ENCODE measurements around the gene ACRV1. TPM values are rescaled to one million over a fixed set of nuclear protein-coding genes. Genes with fewer than 3 reads are reported as not detected.

The ACRV1 gene
- total and polyA plus RNA-seq, 12 donors, result not detected

DNA sequence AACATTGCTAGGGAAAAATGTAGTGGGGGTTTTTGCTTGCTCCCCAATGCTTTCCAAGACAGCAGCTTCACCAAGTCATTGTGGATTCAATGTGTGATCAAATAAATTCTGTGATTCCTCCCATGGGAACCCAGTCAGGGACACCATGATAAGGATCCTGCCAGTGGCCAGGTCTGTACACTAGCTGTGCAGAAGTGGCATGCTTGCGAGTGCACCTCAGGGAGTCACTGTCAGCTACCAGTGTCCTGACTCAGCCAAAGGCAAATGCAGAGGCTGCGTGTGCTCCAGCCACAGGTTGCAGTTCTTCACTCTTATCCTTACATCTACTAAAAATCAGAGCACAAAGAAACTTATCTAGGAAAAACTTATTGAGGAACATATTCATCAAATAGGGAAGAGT is 9.4 kb upstream of the ACRV1 start:
- TF ChIP-seq, protein P1, sequence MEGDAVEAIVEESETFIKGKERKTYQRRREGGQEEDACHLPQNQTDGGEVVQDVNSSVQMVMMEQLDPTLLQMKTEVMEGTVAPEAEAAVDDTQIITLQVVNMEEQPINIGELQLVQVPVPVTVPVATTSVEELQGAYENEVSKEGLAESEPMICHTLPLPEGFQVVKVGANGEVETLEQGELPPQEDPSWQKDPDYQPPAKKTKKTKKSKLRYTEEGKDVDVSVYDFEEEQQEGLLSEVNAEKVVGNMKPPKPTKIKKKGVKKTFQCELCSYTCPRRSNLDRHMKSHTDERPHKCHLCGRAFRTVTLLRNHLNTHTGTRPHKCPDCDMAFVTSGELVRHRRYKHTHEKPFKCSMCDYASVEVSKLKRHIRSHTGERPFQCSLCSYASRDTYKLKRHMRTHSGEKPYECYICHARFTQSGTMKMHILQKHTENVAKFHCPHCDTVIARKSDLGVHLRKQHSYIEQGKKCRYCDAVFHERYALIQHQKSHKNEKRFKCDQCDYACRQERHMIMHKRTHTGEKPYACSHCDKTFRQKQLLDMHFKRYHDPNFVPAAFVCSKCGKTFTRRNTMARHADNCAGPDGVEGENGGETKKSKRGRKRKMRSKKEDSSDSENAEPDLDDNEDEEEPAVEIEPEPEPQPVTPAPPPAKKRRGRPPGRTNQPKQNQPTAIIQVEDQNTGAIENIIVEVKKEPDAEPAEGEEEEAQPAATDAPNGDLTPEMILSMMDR (IDR thresholded peaks at IDR 0.05), result no peak
- Histone ChIP-seq H3K27ac (no peak overlapping the region), H3K27me3 (peaks cover 0 to 4% (median 0%) of the 10 kb centered on the region in 7 donors), H3K9me3 (no peaks in the 10 kb centered on the region), H3K36me3 (no peaks in the 10 kb centered on the region), H3K4me1 (no peaks in the 10 kb centered on the region), H3K4me3 (no peak overlapping the region)
- intact Hi-C loops (cut with DNase I), result no loop called here
- ATAC-seq, result no peak
- WGBS, 2 donors, result 93 to 98% methylated on average over 2 of the region's 2 CpGs
- no peak for DNase-seq

DNA sequence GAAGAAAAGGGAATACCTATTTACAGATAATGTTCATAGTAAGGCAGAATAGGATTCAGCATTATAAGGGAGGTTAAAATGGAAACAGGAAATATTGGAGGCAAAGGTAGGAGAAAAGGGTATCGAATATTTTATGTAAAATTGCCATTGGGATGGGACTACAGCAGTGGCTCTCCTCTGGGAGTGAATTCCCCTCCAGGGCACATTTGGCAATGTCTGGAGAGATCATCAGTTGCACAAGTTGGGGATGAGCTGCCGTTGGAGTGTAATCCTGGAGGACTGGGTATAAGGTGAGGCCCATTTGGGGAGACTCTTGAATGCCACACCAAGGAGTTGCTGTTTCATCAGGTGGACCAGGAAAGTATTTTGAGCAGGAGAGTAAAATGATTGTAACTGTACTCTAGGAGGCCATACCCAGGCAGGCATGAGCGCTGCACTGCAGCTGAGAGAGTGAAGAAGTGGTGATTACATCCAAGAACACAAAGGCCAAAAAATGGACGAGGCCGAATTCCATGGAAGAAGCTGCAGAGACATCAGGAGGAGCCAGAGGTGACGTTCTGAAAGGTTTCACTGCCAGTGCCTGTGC is 8.7 kb upstream of the ACRV1 start:
- no peak for ATAC-seq

DNA sequence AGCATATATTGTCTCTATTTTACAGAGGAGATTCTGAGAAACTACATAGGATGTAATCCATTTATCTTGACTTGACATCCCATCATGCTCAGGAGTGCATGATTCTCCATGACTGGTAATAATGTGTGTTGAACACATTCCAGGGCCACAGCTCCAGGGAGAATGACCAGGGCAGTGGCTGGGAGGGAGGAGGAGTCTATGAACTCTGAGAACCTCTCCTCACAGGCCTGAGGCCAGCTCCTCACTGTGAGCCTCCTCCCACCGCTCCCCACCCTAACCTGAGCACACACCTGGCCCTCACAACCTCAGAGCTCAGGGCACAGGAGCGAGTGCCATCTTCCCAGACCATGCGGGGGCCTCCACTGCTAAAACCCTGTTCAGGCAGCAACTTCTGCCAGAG is 8.0 kb upstream of the ACRV1 start:
- WGBS, 2 donors, result 90 to 96% methylated on average over 3 of the region's 3 CpGs
- H3K27ac ChIP-seq, result no peak overlapping the region
- no peak for DNase-seq
- intact Hi-C loops (cut with DNase I), result no loop called here
- H3K27me3 ChIP-seq, result peaks cover 0 to 7% (median 0%) of the 10 kb centered on the region in 7 donors
- no peaks in the 10 kb centered on the region for H3K9me3 ChIP-seq
- H3K4me3 ChIP-seq, result no peak overlapping the region
- H3K36me3 ChIP-seq, result no peaks in the 10 kb centered on the region
- TF ChIP-seq, protein P1 (IDR thresholded peaks at IDR 0.05), result no peak
- ATAC-seq, result no peak
- H3K4me1 ChIP-seq, result no peaks in the 10 kb centered on the region

More for the DNA sequence above, 8.7 kb upstream of the ACRV1 start:
- Histone ChIP-seq H3K4me1 (no peaks in the 10 kb centered on the region), H3K36me3 (no peaks in the 10 kb centered on the region), H3K4me3 (no peak overlapping the region), H3K27me3 (peaks cover 0 to 7% (median 0%) of the 10 kb centered on the region in 7 donors), H3K9me3 (no peaks in the 10 kb centered on the region), H3K27ac (no peak overlapping the region)
- DNase-seq, result no peak
- intact Hi-C loops (cut with DNase I), result no loop called here
- TF ChIP-seq, protein P1 (IDR thresholded peaks at IDR 0.05), result no peak
- 74 to 85% methylated on average over 6 of the region's 6 CpGs for WGBS, 2 donors

DNA sequence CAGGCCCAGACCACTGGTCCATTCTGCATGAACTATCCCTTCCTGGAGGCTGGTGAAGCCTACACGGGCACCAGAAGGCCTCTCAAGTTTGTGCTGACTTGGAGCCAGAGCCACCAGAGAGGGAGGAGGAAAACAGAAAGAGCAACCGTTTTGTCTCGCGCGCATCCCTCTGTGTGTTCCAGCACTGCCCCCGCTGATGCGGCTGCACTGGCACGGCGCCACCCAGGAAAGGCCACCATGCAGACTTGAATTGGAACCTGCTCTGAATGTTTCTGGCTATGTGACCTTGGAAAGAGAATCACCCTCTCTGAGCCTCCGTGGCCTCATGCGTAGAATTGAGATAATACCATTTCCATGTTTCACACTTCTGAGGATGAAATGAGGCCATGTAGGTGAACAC is 7.4 kb upstream of the ACRV1 start:
- no peaks in the 10 kb centered on the region for H3K9me3 ChIP-seq
- H3K4me1 ChIP-seq, result no peaks in the 10 kb centered on the region
- H3K27ac ChIP-seq, result no peak overlapping the region
- 93 to 95% methylated on average over 11 of the region's 11 CpGs for WGBS, 2 donors
- ATAC-seq, result no peak
- peaks cover 0 to 7% (median 0%) of the 10 kb centered on the region in 7 donors for H3K27me3 ChIP-seq
- H3K36me3 ChIP-seq, result no peaks in the 10 kb centered on the region
- intact Hi-C loops (cut with DNase I), result no loop called here
- no peak overlapping the region for H3K4me3 ChIP-seq
- DNase-seq, result no peak
- TF ChIP-seq, protein P1 (IDR thresholded peaks at IDR 0.05), result no peak
